ENCODE measurements around the gene C11orf21. TPM values are rescaled to one million over a fixed set of nuclear protein-coding genes. Genes with fewer than 3 reads are reported as not detected.

Gene C11orf21
- polyA plus RNA-seq, 3 donors = 10.8 to 135 (median 13.1) TPM

DNA sequence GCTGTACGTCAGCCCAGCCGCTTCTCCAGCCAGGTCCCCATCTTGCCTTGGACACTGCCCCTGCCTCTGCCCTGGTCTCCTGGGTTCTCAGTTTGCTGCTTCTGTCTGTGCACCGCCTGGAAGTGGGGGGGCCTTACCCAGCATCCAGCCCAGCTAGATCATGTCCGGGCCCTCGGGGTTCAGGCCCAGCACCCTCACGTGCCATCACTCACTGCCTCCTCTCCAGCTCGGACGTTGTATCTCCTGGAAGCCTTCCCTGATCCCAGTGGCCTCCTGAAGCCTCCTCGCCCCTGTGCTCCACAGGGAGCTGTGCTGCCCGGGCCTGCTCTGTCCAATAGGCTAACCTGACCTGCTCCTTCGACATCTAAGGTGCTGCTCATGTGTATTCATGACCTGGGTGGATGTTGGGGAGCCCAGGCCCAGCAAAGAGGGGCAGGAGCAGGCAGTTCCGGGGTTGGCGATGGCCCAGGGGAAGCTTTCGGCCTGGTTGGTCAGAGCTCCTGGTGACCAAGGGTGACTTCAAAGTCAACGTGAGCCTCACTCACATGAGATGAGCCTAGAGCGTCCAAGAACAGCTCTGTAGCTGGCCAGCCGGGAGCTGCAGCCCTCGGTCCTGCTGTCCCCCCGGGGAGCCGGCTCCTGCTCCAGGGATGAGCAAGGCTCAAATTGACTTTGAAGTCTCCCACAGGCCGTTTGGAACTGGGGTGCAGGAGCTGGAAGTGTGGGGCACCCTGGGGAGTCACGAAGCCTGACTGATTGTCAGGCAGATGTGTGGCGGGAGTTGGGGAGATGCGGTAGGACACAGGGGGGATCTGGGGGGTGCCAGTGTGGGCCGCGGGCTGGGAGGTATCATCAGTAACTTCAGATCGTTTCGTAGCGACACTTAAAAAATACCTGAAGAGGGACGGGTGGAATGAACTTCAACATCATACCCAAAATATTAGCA is 26.1 kb downstream of the C11orf21 start:
- H3K9ac ChIP-seq (ENCODE audit: insufficient read depth, low read length, poor library complexity, severe bottlenecking) = no peak overlapping the region
- no peak overlapping the region for H3K4me3 ChIP-seq (replicated peaks in 1 of 3; ENCODE audit: low read depth in 2 of 3, low read length in 3 of 3)
- H3K9me3 Mint-ChIP-seq = peaks cover 4 to 28% (median 19%) of the 10 kb centered on the region in 7 donors
- TF ChIP-seq CTCF (IDR thresholded peaks at IDR 0.05) = no peak
- H3K4me2 ChIP-seq (replicated peaks; ENCODE audit: extremely low read depth, low read length, poor library complexity, severe bottlenecking) = no peak overlapping the region
- peak in 1 of 3 donors; percentile 1 for DNase-seq
- no peak overlapping the region for H3K4me3 Mint-ChIP-seq
- H3K27me3 Mint-ChIP-seq (ENCODE audit: low read depth in 3 of 3) = peaks cover 18 to 42% (median 22%) of the 10 kb centered on the region in 3 donors
- no peaks in the 10 kb centered on the region for H3K79me2 ChIP-seq (ENCODE audit: insufficient read depth, low read length)
- H3K27ac Mint-ChIP-seq = no peak overlapping the region
- H3K27ac ChIP-seq (ENCODE audit: low read depth in 1 of 2, low read length in 2 of 2) = no peak overlapping the region
- no peaks in the 10 kb centered on the region for H3K36me3 Mint-ChIP-seq
- peaks cover 4 to 12% of the 10 kb centered on the region in 2 donors for H3K9me3 ChIP-seq (replicated peaks in 1 of 2; ENCODE audit: control insufficient read depth in 1 of 2, insufficient read depth in 1 of 2, low read length in 2 of 2)
- no peaks in the 10 kb centered on the region for H3K36me3 ChIP-seq (replicated peaks in 1 of 2; ENCODE audit: control insufficient read depth in 1 of 2, insufficient read depth in 2 of 2, low read length in 2 of 2)
- intact Hi-C loops (cut with micrococcal nuclease) = no loop called here
- H2AFZ ChIP-seq (ENCODE audit: insufficient read depth, low read depth, low read length, poor library complexity, severe bottlenecking) = no peak overlapping the region
- no peaks in the 10 kb centered on the region for H4K20me1 ChIP-seq (ENCODE audit: insufficient read depth, low read length)
- H3K4me1 ChIP-seq (ENCODE audit: control insufficient read depth in 1 of 2, insufficient read depth in 2 of 2, low read length in 2 of 2) = peaks cover 9% of the 10 kb centered on the region in 2 donors
- peaks cover 0 to 14% of the 10 kb centered on the region in 2 donors for H3K27me3 ChIP-seq (ENCODE audit: control insufficient read depth in 2 of 2, insufficient read depth in 2 of 2, low read length in 2 of 2)
- H3K4me1 Mint-ChIP-seq = peaks cover 8% of the 10 kb centered on the region
- WGBS (ENCODE audit: insufficient coverage) = 96% methylated on average over 22 of the region's 30 CpGs

DNA sequence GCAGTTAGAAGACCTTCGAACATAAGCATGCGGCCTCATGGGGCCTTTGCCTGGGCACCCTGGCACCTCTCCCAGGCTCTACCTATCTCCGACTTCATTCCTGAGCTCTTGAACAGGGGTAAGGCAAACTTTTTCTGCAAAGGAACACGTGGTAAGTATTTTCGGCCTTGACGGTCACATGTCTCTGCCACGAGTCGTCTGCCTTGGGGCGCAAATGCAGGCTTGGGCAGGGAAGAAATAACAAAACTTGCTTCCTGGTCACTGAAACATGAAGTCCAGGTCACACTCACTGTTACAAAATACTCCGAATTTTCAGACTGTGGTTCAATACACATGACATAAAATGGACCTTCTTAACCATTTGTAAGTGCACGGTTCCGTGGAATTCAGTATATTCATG is 27.9 kb downstream of the C11orf21 start:
- Histone ChIP-seq H3K9me3 (replicated peaks in 1 of 2; ENCODE audit: control insufficient read depth in 1 of 2, insufficient read depth in 1 of 2, low read length in 2 of 2) (peaks cover 0 to 2% of the 10 kb centered on the region in 2 donors), H3K36me3 (replicated peaks in 1 of 2; ENCODE audit: control insufficient read depth in 1 of 2, insufficient read depth in 2 of 2, low read length in 2 of 2) (no peaks in the 10 kb centered on the region), H3K27ac (ENCODE audit: low read depth in 1 of 2, low read length in 2 of 2) (no peak overlapping the region), H2AFZ (ENCODE audit: insufficient read depth, low read depth, low read length, poor library complexity, severe bottlenecking) (no peak overlapping the region), H3K4me2 (replicated peaks; ENCODE audit: extremely low read depth, low read length, poor library complexity, severe bottlenecking) (no peak overlapping the region), H3K9ac (ENCODE audit: insufficient read depth, low read length, poor library complexity, severe bottlenecking) (no peak overlapping the region), H3K4me3 (replicated peaks in 1 of 3; ENCODE audit: low read depth in 2 of 3, low read length in 3 of 3) (no peak overlapping the region), H3K27me3 (ENCODE audit: control insufficient read depth in 2 of 2, insufficient read depth in 2 of 2, low read length in 2 of 2) (peaks cover 0 to 14% of the 10 kb centered on the region in 2 donors), H4K20me1 (ENCODE audit: insufficient read depth, low read length) (no peaks in the 10 kb centered on the region), H3K4me1 (ENCODE audit: control insufficient read depth in 1 of 2, insufficient read depth in 2 of 2, low read length in 2 of 2) (peaks cover 14 to 28% of the 10 kb centered on the region in 2 donors), H3K79me2 (ENCODE audit: insufficient read depth, low read length) (no peaks in the 10 kb centered on the region)
- H3K4me1 Mint-ChIP-seq = peaks cover 10% of the 10 kb centered on the region
- peak overlapping the region in 1 of 2 donors; percentile 4 for H3K4me3 Mint-ChIP-seq
- H3K27me3 Mint-ChIP-seq (ENCODE audit: low read depth in 3 of 3) = peaks cover 14 to 42% (median 20%) of the 10 kb centered on the region in 3 donors
- H3K9me3 Mint-ChIP-seq = peaks cover 2 to 14% (median 9%) of the 10 kb centered on the region in 7 donors
- 87% methylated on average over 12 of the region's 12 CpGs for WGBS (ENCODE audit: insufficient coverage)
- H3K36me3 Mint-ChIP-seq = no peaks in the 10 kb centered on the region
- H3K27ac Mint-ChIP-seq = no peak overlapping the region
- no peak for TF ChIP-seq CTCF (IDR thresholded peaks at IDR 0.05)
- DNase-seq = no peak
- intact Hi-C loops (cut with micrococcal nuclease) = no loop called here

Measured in CD14-positive monocyte (primary cell).